Ishikawa (cell line): Measurements from ENCODE around the gene PCAT6.
A peak's percentile ranks its signal among the peaks of the same experiment; 100 is the strongest.

Experiments
- CREB1 ChIP-seq: IDR thresholded peaks from 2 replicates; pipeline ENCODE4 v1.6.1; 2012; ENCODE audit warnings: low read depth
- EP300 ChIP-seq: IDR thresholded peaks from 2 replicates; pipeline ENCODE4 v1.6.1; 2012; ENCODE audit warnings: borderline replicate concordance
- MAX ChIP-seq: IDR thresholded peaks from 2 replicates; pipeline ENCODE4 v1.6.1; 2012
- NFIC ChIP-seq: IDR thresholded peaks from 2 replicates; pipeline ENCODE4 v1.6.1; 2012
- RAD21 ChIP-seq: IDR thresholded peaks from 2 replicates; pipeline ENCODE4 v1.6.1; 2012; ENCODE audit warnings: low read depth
- REST ChIP-seq: IDR thresholded peaks from 2 replicates; pipeline ENCODE4 v1.6.1; 2012; ENCODE audit warnings: low read depth, mild to moderate bottlenecking
- TAF1 ChIP-seq: IDR thresholded peaks from 2 replicates; pipeline ENCODE4 v1.6.1; 2012; ENCODE audit warnings: low read depth, mild to moderate bottlenecking
- YY1 ChIP-seq: IDR thresholded peaks from 2 replicates; pipeline ENCODE4 v1.6.1; 2012; ENCODE audit warnings: low read depth

DNA sequence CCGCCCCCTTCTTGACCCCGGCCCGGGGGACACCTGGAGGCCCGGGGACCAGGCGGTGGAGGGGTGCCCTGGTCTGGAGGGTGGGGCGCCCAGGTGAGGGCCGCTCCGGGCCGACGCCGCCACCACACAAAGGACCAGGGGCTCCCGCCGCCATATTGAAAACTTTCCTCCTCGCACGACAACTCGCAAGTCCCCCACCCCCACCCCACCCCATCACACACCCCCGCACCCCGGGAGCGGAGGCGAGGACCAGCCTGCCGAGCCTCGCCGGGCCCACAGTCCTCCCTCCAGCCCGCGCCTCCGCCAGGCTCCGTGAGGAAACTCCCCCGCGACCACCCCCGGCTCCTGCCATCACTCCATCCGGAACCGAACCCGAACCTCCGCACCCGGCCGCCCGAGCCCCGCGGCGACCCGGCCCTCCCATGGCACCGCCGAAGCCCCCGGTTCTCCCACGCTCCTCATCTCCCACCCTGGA is 3.3 kb upstream of the PCAT6 start:
- TF ChIP-seq MAX (no peak), CREB1 (no peak), RAD21 (no peak), REST (no peak), TAF1 (no peak; the same call in 1 of the 2 replicates), EP300 (no peak), YY1 (peak; percentile 84), NFIC (no peak)
